ENCODE data around the gene OVAAL. TPM values are rescaled to one million over a fixed set of nuclear protein-coding genes. Genes with fewer than 3 reads are reported as not detected.

Gene OVAAL
- total and polyA plus RNA-seq, 9 of the 15 experiments (the other 6 are each of a cell fraction or from before 2014, with no cell fraction given), result 0.04 to 0.18 (median 0.08) TPM; not detected in 4

DNA sequence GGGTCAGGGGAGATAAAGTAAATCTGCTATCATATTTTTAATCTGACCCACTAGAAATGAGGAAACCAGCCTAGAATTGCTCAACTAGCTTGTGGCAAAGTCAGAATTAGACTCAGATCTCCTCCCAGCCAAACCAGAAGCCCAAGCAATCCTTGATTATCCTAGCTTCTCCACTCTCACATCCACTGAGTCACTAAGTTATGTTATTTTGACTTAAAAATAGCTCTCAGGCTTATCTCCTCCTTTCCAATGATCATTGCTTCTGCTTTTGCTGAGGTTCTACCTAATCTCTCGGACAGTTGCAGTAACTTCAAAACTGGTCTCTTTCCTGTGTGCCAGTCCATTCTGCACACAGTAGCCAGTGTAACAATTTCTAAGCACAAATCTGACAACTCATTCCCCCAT, 22.9 kb downstream of the OVAAL start (continued):
- TF ChIP-seq, protein P1, sequence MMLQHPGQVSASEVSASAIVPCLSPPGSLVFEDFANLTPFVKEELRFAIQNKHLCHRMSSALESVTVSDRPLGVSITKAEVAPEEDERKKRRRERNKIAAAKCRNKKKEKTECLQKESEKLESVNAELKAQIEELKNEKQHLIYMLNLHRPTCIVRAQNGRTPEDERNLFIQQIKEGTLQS (IDR thresholded peaks at IDR 0.05), result peak; percentile 37; the same call in 1 of the 2 replicates
- TF ChIP-seq, protein P1 (CRISPR knock-in tag; conservative IDR thresholded peaks at IDR 0.05), result no peak
- TF ChIP-seq LCOR (CRISPR knock-in tag; IDR thresholded peaks at IDR 0.05) (peak; percentile 60; the same call in 1 of the 2 replicates), SMARCC2 (IDR thresholded peaks at IDR 0.05; ENCODE audit: low read depth) (no peak), NR2C1 (IDR thresholded peaks at IDR 0.05) (no peak), NR2C1 (tag; IDR thresholded peaks at IDR 0.05) (no peak), NCOR1 (IDR thresholded peaks at IDR 0.05) (peak; percentile 67), TCF3 (CRISPR knock-in tag; IDR thresholded peaks at IDR 0.05) (peak; percentile 77), EP300 (IDR thresholded peaks at IDR 0.05; ENCODE audit: low read length) (peak; percentile 53; the same call in 1 of the 2 replicates), ZNF165 (CRISPR knock-in tag; IDR thresholded peaks at IDR 0.05; ENCODE audit: borderline replicate concordance) (no peak), DDX20 (tag; IDR thresholded peaks at IDR 0.05; ENCODE audit: low read depth) (no peak), STAG1 (CRISPR knock-in tag; IDR thresholded peaks at IDR 0.05; ENCODE audit: borderline replicate concordance) (no peak), HDAC1 (IDR thresholded peaks at IDR 0.05) (peak in 1 of 2 experiments; percentile 77; a peak in 2 of 4 replicates), NUFIP1 (IDR thresholded peaks at IDR 0.05; ENCODE audit: partially characterized antibody) (no peak), TBP (optimal IDR thresholded peaks at IDR 0.05; ENCODE audit: low read depth, low read length) (no peak), CEBPG (CRISPR knock-in tag; IDR thresholded peaks at IDR 0.05) (no peak), CEBPG (tag; conservative IDR thresholded peaks at IDR 0.05 in 1 of 2, IDR thresholded peaks at IDR 0.05 in 1 of 2) (peak; percentile 62 to 84), MIER1 (IDR thresholded peaks at IDR 0.05; ENCODE audit: low read depth) (no peak), HNRNPH1 (optimal IDR thresholded peaks at IDR 0.05; ENCODE audit: low read depth, low read length) (no peak), ZNF408 (CRISPR knock-in tag; IDR thresholded peaks at IDR 0.05; ENCODE audit: low read depth) (no peak), RCOR1 (IDR thresholded peaks at IDR 0.05; ENCODE audit: borderline replicate concordance in 1 of 2, low read depth in 2 of 2, low read length in 2 of 2) (peak in 1 of 2 experiments; percentile 64; a peak in 1 of 4 replicates), CEBPB (tag; IDR thresholded peaks at IDR 0.05) (peak; percentile 83)
- TF ChIP-seq, protein P2, sequence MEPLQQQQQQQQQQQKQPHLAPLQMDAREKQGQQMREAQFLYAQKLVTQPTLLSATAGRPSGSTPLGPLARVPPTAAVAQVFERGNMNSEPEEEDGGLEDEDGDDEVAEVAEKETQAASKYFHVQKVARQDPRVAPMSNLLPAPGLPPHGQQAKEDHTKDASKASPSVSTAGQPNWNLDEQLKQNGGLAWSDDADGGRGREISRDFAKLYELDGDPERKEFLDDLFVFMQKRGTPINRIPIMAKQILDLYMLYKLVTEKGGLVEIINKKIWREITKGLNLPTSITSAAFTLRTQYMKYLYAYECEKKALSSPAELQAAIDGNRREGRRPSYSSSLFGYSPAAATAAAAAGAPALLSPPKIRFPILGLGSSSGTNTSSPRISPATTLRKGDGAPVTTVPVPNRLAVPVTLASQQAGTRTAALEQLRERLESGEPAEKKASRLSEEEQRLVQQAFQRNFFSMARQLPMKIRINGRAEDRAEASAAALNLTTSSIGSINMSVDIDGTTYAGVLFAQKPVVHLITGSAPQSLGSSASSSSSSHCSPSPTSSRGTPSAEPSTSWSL (CRISPR knock-in tag; IDR thresholded peaks at IDR 0.05; ENCODE audit: borderline replicate concordance), result no peak
- TF ChIP-seq, protein P3, sequence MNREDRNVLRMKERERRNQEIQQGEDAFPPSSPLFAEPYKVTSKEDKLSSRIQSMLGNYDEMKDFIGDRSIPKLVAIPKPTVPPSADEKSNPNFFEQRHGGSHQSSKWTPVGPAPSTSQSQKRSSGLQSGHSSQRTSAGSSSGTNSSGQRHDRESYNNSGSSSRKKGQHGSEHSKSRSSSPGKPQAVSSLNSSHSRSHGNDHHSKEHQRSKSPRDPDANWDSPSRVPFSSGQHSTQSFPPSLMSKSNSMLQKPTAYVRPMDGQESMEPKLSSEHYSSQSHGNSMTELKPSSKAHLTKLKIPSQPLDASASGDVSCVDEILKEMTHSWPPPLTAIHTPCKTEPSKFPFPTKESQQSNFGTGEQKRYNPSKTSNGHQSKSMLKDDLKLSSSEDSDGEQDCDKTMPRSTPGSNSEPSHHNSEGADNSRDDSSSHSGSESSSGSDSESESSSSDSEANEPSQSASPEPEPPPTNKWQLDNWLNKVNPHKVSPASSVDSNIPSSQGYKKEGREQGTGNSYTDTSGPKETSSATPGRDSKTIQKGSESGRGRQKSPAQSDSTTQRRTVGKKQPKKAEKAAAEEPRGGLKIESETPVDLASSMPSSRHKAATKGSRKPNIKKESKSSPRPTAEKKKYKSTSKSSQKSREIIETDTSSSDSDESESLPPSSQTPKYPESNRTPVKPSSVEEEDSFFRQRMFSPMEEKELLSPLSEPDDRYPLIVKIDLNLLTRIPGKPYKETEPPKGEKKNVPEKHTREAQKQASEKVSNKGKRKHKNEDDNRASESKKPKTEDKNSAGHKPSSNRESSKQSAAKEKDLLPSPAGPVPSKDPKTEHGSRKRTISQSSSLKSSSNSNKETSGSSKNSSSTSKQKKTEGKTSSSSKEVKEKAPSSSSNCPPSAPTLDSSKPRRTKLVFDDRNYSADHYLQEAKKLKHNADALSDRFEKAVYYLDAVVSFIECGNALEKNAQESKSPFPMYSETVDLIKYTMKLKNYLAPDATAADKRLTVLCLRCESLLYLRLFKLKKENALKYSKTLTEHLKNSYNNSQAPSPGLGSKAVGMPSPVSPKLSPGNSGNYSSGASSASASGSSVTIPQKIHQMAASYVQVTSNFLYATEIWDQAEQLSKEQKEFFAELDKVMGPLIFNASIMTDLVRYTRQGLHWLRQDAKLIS (CRISPR knock-in tag; IDR thresholded peaks at IDR 0.05), result no peak
